H1 (cell line): ENCODE measurements around the gene MOGAT2.

Experiments used
- CEBPB ChIP-seq: IDR thresholded peaks from 2 replicates; pipeline ENCODE4 v1.6.1; 2012; ENCODE audit warnings: low read depth, low read length
- HDAC6 ChIP-seq: IDR thresholded peaks from one replicate; pipeline ENCODE4 v1.7.1; 2012; ENCODE audit warnings: low read depth, mild to moderate bottlenecking, inconsistent platforms, low read length, moderate library complexity
- POLR2A ChIP-seq, 2 experiments: IDR thresholded peaks; 1 replicate in 1 of 2; 2 replicates in 1 of 2; pipeline ENCODE4 v1.6.1; 2011; ENCODE audit warnings: low read depth in 2 of 2, low read length in 2 of 2, mild to moderate bottlenecking in 2 of 2; ENCODE audit errors: control extremely low read depth in 1 of 2
- RXRA ChIP-seq: IDR thresholded peaks from 2 replicates; pipeline ENCODE4 v1.6.1; 2011; ENCODE audit warnings: low read depth, mild to moderate bottlenecking, low read length, moderate library complexity; ENCODE audit not compliant: insufficient read depth
- SIX5 ChIP-seq: IDR thresholded peaks from 2 replicates; pipeline ENCODE4 v1.6.1; 2011; ENCODE audit warnings: mild to moderate bottlenecking, low read depth, low read length
- TF ChIP-seq, protein P1 (sequence below), 3 experiments: IDR thresholded peaks; 1 replicate in 2 of 3; 2 replicates in 1 of 3; pipeline versions ENCODE4 v1.5.1 to v1.6.1; 2011; ENCODE audit warnings: low read length in 3 of 3, mild to moderate bottlenecking in 3 of 3, inconsistent platforms in 2 of 3, low read depth in 1 of 3, moderate library complexity in 1 of 3; ENCODE audit not compliant: insufficient read depth in 1 of 3; ENCODE audit errors: control extremely low read depth in 1 of 3

- TF ChIP-seq RXRA (no peak), CEBPB (no peak), SIX5 (no peak), POLR2A (IDR thresholded peaks at IDR 0.05; ENCODE audit: control extremely low read depth in 1 of 2, low read depth in 2 of 2, low read length in 2 of 2) (no peak), HDAC6 (no peak)
- TF ChIP-seq, protein P1, sequence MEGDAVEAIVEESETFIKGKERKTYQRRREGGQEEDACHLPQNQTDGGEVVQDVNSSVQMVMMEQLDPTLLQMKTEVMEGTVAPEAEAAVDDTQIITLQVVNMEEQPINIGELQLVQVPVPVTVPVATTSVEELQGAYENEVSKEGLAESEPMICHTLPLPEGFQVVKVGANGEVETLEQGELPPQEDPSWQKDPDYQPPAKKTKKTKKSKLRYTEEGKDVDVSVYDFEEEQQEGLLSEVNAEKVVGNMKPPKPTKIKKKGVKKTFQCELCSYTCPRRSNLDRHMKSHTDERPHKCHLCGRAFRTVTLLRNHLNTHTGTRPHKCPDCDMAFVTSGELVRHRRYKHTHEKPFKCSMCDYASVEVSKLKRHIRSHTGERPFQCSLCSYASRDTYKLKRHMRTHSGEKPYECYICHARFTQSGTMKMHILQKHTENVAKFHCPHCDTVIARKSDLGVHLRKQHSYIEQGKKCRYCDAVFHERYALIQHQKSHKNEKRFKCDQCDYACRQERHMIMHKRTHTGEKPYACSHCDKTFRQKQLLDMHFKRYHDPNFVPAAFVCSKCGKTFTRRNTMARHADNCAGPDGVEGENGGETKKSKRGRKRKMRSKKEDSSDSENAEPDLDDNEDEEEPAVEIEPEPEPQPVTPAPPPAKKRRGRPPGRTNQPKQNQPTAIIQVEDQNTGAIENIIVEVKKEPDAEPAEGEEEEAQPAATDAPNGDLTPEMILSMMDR (IDR thresholded peaks at IDR 0.05; ENCODE audit: control extremely low read depth in 1 of 3, insufficient read depth in 1 of 3, low read depth in 1 of 3, low read length in 3 of 3), result no peak
Observed at GRCh38 chr11:75771646-75772410, 54.2 kb downstream of the MOGAT2 start.
